HG02642 (cell line): ENCODE results near the gene CAV2.
"Not testable (repeated sequence)": the region's sequence is repeated elsewhere in the genome, so short reads cannot be mapped to it uniquely, and the experiment has no call there.

Experiments
- ATAC-seq: cut with Tn5 transposase; IDR thresholded peaks from one replicate; pipeline ENCODE4 v1.9.1; 2021; ENCODE audit warnings: mild to moderate bottlenecking; ENCODE audit not compliant: unreplicated experiment, poor library complexity

The CAV2 gene, protein sequence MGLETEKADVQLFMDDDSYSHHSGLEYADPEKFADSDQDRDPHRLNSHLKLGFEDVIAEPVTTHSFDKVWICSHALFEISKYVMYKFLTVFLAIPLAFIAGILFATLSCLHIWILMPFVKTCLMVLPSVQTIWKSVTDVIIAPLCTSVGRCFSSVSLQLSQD

DNA sequence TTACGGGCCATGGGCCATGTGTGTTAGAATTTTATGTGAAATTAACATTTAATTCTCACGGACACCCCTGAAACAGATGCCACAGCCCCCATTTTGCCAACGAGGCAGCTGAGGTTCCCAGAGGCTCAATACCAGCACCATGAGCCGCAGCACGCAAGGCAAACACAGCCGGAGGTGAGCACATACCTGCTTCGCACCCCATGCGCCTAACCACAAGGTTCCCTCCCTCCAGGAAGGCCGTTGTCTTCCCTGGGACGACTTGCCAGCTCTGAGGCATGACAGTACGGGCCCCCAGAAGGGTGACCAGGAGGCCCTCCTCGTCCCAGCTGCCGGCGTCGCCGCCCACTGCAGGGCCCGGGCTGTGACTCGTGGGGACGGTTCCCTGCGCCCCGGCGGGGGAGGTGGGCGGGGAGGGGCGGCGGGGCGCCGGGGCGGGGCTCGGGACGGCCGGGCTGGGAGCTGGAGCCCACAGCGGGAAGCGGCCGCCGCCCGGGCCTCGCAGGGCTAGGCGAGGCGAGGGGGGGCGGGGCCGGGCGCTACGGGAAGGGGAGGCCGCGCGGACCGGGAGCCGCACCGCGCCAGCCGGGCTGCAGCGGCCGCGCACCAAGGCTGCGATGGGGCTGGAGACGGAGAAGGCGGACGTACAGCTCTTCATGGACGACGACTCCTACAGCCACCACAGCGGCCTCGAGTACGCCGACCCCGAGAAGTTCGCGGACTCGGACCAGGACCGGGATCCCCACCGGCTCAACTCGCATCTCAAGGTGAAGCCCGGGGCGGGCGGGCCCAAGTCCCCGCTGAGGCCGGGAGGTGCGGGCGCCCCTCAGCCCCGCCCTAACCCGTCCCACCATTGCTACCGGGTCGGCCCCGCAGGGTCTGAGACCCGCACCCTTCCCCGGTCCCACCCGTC lies at the start of gene CAV2:
Gene CAV2 (plus strand): TSS at position 571 of the 910 bp plus-strand sequence. CDS start 44 bp downstream, at position 615.
- peak; percentile 45 for ATAC-seq

DNA sequence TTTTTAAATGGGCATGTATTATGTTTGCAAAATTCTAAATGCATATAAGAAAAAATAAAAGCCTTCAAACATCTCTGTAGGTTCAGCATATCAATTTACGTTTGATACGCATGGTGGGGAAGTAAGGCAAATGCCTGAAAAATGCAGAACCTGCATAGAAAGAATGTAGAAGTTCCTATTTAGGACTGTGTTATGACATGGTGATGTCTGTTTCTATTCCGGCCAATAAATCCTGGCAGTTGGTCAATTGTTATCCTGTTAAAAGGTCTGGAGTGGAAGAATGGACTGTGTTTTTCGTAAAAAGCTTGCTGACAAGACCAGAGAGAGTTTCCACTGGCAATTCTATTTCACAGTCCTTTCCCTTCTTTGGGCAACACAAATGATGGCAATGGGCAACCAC lies 49.6 kb upstream of the CAV2 start:
- no peak for ATAC-seq

DNA sequence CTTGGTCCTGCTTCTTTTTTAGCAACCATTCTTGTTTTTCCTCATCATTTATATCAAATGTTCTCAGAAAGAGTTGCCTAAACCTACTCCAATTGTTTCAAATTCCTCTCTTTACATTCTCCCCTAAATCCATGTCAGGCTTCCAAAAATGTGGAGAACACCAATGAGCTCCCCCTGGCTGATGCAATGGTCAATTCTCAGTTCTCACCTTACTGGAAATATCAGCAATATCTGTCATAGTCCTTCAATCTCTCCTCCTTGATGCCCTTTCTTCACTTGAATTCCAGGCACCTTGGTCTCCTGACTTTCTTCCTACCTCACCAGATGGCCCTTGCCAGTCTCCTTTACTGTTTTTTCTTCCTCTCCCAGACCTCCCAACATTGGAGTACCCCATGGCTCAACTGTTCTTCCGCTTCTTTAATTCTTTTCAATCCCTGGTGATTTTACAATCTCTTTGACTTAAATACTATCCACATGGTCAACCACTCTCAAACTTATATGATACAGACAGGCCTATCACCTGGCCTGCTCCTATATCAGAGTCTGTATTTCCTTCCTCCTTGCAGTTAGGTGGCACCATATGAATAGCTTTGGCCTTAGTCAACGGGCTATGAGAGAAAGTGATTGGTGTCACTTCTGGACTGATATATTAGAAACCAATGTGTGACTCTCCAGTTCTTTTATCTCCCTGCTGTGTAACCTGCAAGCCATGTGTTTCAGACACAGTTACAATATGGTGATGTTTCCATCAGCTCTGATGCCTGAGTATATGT lies 47.4 kb upstream of the CAV2 start:
- no peak for ATAC-seq

DNA sequence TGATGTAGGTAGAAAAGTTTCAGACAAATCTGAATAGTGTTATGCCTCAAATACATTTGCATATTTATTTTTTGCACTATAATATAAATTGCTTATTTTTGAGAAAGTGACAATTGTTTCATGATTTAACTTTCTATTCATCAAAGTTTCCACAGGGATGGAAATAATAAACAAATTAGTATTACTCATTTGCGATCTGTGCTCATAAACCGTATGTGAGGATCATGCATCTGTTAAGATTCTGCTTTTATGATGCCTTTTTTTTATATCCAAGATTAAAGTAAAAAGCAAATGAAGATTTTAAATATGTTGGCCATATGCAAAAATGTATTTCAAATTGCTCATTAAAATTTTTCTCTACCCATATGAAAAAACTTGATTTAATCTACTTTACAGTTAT lies 45.2 kb upstream of the CAV2 start:
- no peak for ATAC-seq

DNA sequence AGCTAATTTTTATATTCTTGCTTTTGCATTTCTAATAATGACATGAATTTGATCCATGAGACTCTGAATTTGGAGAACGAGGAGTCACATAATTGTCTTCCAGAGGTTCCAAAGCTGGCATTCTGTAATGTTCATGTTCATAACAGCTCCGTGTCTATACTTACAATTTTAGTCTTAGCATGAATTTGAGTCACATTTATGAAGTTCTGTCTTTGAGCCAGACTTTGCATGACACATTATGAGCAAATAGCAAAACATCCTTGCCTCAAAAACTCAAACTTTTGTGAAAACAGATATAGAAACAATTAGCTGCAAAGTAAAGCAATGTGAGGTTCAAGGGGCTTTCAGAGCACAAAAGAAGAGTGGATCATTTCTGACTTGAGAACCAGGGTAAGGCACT lies 44.5 kb upstream of the CAV2 start:
- ATAC-seq: no peak

DNA sequence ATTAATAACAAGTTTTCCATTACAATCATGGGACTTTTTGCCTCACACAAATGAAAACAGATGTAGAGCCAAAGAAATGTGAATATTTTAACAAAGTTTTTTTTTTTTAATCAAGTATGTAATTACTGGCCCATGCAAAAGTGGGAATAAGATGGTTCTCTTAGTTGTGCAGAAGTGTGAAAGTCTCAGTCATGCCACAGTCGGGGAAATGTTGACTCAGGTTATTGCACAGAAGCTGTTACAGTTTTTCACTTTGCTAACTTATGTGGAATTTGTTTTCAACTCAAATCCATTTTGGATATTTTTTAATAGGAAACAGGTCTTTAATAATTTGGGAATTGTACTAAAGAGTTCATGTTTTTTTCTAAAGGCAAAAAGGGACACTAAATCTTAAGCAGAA lies 44.0 kb upstream of the CAV2 start:
- ATAC-seq: no peak

DNA sequence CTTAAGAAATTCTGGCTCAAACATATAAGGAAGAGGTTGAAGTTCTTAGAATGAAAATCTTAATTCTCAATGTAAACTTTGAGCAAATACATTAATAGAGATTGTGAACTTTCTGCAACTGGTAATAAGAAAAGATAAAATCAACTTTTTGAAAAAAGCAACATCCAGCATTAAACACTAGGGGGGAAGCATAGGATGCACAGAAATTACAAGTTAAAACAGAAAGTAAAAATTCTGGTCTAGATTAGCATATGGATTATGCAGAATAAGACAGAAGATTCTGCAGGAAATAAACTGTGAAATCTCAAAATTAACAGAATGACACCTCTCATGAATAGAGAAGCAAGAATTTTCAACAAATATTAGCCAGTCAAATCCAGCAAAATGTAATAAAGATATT lies 38.0 kb upstream of the CAV2 start:
- no peak for ATAC-seq

DNA sequence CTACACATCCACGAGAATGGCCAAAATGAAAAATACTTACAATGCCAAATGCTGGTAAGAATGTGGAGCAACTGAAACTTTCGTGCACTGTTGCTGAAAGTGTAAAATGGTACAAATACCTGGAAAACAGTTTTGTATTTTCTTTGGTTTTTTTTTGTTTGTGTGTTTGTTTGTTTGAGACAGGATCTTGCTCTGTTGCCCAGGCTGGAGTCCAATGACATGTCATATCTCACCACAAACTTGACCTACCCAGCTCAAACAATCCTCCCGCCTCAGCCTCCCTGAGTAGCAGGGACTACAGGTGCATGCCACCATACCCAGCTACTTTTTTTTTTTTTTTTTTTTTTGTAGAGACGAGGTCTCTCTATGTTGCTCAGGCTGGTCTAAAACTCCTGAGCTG lies 35.6 kb upstream of the CAV2 start:
- ATAC-seq: no peak

DNA sequence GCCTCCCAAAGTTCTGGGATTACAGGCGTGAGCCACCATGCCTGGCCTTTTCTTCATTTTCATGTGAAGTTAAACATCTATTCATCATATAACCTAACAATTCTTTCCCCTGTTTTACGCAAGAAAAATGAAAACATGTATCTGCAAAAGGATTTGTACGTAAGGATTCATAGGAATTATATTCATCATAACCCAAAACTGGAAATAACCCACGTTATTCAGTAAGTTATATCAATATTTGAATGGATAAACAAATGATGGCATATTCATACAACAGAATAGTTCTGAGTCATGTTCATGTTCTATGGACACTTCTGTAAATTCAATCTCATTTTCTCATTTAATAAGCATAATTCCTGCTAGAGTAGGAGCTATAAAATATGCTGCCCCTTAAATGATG lies 35.2 kb upstream of the CAV2 start:
- no peak for ATAC-seq

DNA sequence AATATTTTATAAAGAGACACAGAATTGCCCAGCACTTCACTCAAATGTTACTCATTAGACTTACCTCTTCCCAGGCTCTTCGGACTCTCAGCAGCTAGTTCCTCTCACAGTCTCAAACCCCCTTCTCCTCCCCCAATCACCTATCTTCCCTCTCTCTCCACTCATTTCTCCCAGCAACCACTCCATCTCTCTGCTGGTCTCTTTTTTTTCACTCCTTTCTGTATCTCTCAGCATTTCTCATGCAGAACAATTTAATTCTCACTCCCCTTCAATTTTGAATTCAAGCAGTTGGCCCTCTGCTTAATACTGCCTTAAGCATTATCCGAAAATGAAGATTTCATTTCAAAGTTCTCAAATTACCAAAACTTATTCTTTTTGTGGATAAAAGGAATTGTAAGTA lies 34.4 kb upstream of the CAV2 start:
- ATAC-seq: no peak

DNA sequence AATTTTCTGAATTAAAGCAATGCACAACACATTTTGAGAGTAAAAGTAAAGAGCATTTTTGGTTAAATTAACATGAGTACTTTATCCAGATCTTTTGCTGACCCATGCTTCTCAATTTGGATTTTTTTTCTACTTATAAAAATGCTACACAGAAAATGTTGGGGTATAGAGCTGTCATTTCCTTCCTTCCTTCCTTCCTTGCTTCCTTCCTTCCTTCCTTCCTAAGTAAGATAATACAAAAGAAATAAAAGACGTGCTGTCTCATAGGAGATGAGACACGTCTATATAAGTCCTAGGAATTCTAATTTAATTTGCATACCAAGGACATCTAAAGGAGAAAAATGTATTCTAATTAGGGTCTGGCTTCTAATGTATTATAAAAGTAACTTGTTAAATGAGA lies 31.0 kb upstream of the CAV2 start:
- no peak for ATAC-seq

DNA sequence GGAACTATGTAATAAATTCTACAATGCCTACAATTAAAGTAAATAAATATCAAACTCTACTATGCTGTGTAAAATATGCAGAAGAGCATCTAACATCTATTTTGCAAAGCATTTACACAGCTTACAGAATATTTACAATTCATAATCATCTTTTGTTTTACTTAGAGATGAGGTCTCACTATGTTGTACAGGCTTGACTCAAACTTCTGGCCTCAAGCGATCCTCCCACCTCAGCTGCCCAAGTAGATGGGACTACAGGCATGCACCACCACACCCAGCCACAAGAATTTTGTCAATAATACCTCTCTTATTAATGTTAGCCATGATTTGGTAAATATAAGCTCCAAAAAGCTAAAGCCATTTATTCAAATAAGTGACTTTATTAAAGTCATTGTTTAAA lies 21.9 kb upstream of the CAV2 start:
- no peak for ATAC-seq

DNA sequence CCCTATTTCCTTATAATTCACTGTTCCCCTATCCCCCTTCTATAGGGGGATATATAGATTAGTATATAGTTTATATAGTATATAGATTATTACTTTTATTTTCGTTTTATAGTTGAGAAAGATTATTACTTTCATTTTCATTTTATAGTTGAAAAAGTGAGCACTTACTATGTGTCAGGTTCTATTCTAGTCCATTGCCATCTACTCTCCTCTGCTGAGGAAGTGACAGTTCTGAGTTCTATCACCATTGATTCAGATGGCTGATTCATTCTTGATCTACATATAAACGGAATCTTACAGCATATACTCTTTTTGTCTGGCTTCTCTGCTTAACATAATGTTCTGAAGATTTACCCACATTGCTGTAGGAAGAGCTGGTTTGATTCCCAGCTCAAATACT lies 20.7 kb upstream of the CAV2 start:
- ATAC-seq: no peak

DNA sequence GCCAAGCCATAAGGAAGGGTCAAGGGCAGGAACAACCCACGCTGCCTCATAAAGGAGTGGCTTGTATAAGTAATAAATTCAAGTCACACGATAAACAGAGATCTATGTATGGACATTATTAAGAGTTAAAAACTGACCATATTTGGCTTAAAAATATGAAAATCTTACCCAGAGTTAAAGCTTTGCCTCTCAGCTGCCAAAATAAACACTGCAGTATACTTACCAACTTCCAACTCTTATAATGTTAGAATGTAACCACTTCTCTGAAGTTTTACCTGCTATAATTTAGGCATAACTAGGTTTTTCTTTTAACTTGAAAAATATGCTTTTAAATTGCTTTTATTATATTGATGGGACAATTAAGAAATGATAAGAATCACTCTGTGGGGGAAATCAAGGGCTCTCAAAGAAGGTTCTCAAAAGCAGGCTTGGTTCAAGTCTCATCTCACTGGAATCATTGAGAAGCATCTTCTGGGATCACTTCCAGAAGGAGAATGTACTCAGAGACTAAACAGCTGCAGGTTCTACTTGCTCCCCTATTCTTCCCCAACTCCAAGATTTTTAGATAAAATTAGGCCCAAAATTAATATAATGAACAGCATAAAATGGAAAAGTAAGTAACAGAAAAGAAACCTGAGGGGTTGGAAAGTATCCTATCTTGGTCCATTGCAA lies 16.1 kb upstream of the CAV2 start:
- no peak for ATAC-seq

DNA sequence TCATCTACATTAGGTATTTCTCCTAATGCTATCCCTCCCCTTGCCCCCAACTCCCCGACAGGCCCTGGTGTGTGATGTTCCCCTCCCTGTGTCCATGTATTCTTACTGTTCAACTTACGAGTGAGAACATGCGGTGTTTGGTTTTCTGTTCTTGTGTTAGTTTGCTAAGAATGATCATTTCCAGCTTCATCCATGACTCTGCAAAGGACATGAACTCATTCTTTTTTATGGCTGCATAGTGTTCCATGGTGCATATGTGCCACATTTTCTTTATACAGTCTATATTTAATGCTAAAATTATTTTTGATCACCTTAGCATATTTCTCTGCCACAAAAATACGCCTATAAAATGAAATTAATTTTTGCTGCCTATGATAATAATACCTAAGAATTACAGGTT lies 15.1 kb upstream of the CAV2 start:
- ATAC-seq: not testable (repeated sequence)

DNA sequence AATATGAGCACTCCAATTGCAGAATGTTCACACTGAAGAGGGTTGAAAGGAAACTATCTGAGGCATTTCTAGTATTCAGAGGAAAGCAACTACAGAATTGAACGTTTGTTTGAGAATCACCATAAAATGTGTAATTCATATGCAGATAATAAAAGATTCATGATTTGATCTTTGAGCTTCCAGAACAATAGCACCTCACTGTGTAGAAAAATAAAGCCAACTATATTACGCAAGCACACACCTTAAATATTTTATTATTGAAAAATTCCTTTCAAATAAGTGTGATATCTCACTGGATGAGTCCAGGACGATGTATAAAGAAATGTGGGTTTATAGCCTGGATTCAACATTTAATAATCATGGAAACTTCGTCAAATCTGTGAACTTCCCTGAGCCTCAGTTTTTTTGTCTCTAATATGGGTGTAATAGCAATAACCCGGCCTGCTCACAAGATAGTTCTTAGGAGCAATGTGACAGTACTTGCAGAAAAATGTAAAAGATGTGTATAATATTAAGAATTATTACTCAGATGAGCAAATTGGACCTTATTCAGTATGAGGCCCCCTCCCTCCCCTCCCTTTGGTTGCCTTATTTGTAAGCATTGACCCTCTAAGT lies 11.5 kb upstream of the CAV2 start:
- ATAC-seq: no peak

DNA sequence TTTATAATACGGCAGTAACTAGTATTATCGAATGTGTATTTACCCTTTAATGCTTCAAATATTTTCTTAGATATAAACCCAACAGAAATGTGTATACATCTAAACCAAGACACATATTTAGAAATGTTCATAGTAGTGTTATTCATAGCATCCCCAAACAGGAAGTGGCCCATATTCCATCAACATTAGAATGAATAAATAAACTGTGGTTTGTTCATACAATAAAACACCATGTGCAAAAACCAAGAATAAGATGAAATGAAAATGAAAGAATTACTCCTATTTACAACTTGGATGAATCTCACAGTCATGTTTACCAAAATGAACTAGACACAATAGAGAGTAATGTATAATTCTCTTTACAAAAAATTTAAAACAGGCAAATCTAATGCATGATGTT lies 9.2 kb upstream of the CAV2 start:
- no peak for ATAC-seq

DNA sequence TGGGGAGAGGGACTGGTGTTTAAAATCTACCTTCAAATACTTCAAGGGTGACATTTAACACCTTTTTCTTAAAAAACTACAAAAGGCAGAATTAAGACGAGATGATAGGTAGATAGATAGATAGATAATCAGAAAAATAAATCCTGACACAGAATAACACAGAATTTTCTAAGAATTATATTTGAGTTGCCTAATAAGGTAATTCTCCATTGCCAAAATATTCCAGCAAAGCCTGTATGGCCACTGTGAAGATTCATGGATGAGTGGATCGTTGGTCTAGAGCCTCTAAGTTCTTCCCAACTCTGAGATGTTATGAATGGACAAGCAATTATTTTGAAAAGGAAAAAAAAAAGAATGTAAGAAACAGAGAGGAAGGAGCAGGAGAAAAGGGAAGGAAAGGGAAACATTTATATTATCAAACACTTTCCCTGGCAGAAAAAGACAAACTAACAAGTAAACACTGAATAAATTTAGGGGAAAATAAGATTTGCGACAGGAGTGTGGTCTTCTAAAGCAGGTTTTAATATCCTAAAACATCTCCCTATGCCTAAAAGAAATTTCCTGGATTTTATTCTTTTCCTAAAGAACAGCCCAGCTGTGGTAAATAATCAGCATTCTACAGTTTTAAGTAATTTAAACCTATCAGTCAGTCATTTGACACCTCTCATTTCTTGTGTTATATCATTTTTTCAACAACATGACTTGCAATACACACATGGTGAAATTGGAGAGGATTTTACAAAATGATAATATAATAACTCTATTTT lies 7.5 kb upstream of the CAV2 start:
- ATAC-seq: no peak

DNA sequence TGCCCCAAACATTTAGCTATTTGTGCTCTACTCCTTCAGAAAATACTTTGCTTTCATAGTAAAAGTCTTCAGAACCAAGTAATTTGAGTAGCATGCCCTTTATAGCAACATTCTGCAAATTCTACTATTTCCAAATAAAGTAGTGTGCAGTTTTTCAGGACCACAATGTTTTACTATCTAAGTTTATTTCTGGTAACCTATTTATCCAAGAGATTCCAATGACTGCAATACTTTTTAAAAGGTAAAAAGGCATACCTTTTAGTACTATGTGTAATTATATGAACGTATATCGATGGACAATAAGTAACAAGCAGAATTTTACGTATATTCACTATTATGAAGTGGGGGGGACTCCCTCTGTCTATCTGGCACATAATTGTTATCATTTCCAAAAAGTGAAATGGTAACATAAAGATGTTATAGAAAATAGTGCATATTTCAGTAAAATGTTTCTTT lies 6.9 kb upstream of the CAV2 start:
- no peak for ATAC-seq
